Measurements from ENCODE around the gene LRRC45. TPM values are rescaled to one million over a fixed set of nuclear protein-coding genes. Genes with fewer than 3 reads are reported as not detected.
"Not testable (repeated sequence)": the region's sequence is repeated elsewhere in the genome, so short reads cannot be mapped to it uniquely, and the experiment has no call there.

The LRRC45 gene
- total RNA-seq: 8.5 TPM

DNA sequence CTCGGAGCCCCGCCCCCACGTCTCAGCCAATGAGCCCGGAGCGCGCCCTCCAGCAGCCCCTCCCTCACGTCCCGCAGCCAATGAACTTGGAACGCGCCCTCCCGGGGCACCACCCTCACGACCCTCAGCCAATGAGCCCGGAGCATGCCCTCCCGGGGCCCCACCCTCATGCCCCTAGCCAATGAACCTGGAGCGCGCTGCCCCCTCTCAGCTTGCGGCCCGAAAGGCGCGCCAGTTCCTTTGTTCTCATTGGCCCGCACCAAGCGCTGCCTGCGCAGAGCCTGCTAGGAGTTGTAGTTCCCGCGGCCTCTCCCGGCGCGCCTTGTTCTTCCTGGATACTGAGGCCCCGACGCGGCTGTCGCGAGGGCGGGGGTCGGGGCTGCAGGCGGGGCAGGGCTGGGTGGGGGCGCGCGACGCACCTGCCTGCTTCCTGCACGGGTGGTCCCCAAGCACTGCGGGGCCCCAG is at the start of gene LRRC45:
TSS of gene LRRC45 (plus strand) at position 325 of the 466 bp plus-strand sequence. CDS start 339 bp downstream, outside the sequence.
- DNase-seq: peak; percentile 100

DNA sequence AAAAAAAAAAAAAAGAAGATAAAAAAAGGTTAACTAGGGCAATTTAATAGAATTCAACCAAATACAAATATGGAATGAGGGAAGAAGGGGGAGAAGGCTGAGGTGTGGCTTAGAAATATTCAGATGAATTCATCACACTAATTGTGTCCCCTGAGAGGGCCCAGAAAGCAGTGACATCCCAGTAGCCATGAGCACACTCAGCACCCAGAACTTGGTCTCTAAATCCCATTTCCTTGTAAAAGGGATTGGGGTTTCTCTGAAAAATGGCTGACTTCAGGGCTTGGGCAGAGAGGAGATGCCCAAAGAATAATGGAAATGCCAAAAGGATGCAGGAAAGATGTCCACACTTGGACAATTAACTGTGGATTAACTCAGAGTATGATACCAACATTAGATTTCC is 49.7 kb upstream of the LRRC45 start:
- DNase-seq: no peak

DNA sequence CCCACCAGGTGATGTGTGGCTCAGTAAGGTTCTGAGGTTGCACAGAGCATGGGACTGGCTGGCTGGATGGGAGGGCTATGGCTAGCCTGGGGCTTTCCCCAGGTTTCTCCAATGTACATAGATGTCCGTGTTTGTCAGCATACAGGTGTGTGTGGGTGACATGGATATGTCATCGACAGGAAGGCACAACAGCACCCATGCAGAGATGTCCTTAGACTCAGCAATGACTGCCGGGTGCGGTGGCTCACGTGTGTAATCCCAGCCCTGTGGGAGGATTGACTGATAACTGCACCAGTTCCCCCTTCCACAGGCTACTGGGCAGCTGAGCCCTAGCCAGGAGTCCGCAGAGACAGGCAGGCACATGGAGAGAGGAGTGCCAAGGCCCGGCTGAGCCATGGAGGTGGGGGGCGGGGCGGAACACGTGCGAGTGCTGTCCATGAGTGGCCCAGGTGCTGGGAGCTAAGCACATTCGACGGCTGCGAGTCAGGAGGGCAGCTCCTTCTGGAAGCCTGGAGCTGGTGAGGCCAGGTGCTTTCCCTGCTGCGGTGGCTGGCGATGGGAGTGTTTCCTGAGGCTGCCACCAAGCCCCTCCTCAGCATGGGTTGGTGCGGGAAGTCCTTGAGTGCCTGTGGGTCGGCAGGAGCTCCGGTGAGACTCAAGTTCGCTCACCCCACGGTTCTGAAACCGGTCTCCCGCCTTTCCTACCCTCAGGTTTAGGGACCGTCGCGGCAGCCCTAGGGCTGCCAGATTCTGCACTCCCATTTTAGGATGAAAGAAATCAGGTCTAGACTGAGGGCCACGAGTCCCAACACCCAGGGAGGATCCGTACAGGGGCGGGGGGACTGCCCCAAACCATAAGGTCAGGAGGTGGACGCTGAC is 46.5 kb upstream of the LRRC45 start:
- peak; percentile 23 for DNase-seq

DNA sequence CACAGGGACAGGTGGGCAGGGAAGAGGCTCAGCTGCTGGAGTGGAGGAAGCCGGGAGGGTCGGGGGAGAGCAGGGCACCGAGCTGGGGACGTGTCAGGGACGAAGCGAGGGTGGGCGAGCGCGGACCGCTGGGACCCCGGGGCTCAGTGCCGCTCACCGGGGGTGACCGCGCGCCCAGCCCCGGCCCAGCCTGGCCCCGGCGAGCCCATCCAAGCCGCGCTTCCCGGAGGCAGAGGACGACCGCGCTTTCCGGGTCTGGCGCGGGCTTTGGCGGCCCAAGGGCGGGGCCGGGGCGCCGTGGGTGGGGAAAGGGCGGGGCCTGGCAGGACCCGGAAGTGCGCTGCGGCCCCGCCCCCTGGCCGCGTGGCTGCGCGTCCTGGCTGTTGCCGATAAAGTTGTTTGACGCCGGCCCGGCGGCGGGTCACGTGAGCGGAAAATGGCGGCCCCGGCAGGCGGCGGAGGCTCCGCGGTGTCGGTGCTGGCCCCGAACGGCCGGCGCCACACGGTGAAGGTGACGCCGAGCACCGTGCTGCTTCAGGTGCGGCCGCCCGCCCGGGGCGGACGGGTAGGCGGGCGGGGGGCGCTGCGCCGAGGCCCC is 45.8 kb upstream of the LRRC45 start, which contains the start of gene ASPSCR1:
TSS of gene ASPSCR1 (plus strand) at position 419 of the 598 bp plus-strand sequence. CDS start at position 437, 18 bp downstream.
- peak; percentile 96 for DNase-seq

DNA sequence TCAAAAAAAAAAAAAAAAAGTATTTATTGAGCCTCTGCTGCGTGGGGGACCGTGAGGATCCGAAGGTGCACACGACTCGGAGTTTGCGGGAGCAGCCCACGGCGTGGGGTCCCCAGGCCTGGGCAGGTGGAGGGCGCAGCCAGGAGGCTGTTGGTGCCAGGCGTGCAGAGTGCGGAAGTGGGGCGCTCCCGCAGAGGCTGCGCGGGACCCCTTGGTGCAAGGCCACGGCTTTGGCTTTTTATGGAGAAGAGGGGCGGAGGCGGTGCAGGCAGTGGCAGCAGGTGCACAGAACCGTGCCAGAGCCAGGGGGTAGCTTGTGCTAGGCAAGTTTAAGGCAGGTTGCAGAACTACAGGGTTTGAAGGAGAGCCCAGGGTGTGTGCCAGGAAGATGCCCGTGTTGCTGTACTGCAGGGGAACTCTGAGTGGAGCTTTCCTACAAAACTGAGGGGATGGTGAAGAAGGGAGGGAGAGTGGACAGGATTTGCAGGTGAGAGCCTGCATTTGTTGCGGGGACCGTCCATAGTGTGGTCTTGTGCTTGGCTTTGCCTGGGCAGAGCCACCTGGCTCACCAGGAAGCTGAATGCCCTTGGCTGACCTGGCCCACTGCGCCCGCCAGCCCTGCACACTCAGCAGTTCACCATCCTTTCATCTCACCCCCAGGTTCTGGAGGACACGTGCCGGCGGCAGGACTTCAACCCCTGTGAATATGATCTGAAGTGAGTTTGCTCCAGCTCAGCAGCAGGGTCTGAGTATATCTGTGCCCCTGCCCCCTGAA is 44.4 kb upstream of the LRRC45 start:
- DNase-seq: no peak

DNA sequence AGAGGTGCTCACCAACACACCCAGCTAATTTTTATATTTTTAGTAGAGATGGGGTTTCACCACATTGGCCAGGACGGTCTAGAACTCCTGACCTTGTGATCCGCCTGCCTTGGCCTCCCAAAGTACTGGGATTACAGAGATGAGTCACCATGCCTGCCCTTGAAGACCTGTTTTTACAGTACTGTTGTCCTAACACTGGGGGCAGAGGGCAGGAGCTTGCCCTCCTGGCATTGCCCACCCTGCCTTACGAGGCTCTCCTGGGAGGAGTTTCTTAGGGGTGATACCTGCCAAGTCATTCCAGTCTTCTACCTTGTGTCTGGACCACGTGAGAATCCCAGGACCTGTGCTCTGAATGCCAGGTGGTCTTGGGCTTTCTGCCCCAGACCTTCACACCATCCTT is 43.0 kb upstream of the LRRC45 start:
- DNase-seq: no peak

DNA sequence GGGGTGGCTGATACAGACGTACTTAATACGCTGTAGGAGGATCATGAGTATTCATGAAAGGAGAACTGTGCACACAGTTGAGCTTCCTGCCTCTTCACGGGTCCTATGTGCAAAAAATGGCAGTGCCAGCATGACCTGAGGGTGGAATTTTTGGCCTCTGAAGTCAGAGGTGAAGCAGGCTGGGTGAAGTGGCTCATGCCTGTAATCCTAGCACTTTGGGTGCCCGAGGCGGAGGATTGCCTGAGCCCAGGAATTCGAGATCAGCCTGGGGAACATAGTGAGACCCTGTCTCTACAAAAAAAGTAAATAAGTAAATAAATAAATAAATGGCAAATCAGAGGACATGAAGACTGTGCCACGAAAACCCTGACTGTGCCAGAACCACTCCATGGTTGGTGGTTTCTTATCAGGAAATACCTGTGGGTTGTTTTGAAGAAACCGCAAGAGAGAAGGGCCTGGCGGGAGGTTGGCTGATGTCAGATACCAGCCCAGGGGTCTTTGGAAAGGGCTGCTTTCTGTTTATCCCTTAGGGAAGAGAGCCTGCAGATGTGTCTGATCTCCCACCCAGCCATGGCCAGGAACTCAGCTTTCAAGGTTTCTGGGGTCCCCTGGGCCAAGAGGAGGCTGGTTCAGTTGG is 42.3 kb upstream of the LRRC45 start:
- DNase-seq: no peak

DNA sequence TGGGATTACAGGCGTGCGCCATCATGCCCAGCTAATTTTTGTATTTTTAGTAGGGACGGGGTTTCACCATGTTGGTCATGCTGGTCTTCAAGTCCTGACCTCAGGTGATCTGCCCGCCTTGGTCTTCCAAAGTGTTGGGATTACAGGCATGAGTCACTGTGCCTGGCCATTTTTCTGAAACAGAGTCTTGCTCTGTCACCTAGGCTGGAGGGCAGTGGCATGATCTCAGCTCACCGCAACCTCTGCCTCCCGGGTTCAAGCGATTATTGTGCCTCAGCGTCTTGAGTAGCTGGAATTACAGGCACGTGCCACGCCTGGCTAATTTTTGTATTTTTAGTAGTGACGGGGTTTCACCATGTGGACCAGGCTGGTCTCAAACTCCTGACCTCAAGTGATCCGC is 41.6 kb upstream of the LRRC45 start:
- DNase-seq: not testable (repeated sequence)

DNA sequence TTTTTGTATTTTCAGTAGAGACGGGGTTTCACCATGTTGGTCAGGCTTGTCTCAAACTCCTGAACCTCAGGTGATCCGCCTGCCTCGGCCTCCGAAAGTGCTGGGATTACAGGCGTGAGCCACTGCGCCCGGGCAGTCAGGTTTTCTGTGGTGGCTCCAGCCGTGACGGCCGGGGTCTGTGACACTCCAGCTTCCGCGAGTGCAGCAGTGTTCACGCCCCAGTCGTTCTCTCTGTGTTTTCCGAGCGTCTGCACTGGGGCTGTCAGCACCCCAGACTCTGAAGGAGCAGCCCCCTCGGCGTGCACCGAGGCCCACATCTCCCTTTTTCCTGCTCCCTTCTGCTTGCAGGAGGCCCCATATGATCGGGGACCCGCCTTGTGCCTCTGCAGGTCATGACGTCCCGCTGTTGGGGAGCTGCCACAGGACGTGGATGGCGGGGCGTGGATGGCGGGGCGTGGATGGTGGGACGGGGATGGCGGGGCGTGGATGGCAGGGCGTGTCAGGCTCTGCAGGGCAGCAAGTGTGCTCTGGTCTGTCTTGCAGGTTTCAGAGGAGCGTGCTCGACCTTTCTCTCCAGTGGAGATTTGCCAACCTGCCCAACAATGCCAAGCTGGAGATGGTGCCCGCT is 40.0 kb upstream of the LRRC45 start:
- no peak for DNase-seq

DNA sequence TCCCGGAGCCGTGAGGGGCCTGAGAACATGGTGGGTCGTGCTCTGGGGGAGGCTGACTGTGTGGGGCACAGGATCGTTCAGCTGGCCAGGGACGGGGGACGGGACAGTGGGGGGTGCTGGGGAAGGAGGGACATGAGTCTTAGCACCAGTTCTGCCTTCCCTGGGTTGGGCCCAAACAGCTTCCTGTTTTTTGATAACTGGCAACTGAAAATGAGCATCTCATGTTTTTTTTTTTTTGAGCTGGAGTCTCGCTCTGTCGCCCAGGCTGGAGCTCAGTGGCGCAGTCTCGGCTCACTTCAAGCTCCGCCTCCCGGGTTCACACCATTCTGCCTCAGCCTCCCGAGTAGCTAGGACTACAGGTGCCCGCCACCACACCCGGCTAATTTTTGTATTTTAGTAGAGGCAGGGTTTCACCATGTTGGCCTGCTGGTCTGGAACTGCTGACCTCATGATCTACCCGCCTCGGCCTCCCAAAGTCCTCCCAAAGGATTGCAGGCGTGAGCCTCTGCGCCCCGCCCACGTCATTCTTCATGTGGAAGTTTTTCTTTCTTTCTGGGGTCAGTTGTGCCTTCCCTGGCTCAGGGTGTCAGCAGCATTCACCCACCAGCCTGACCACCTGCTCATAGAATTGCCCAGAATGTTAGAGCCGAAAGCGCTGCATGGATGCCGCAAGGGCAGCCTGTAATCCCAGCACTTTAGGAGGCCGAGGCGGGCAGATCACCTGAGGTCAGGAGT is 39.3 kb upstream of the LRRC45 start:
- DNase-seq: no peak

DNA sequence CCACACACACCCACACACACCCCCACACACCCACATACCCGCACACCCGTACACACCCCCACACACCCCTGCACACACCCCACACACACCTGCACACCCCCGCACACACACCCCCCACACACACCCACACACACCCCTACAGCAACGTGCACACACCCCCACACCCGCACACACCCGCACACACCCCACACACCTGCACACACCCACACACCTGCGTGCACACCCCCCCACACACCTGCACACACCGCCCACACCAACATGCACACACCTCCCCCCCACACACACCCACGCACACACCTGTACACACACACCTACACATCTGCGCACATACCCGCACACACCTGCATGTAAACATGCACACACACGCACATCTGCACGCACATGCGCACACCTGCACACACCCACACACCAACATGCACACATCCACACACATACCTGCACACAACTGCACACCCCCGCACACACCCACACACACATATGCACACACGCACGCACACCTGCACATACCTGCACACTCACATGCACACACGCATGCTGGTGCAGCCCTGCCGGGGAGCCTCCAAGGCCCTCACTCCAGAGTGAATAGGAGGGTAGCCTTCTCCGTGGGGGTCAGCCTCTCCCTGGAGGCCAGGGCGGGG is 38.2 kb upstream of the LRRC45 start:
- no peak for DNase-seq

DNA sequence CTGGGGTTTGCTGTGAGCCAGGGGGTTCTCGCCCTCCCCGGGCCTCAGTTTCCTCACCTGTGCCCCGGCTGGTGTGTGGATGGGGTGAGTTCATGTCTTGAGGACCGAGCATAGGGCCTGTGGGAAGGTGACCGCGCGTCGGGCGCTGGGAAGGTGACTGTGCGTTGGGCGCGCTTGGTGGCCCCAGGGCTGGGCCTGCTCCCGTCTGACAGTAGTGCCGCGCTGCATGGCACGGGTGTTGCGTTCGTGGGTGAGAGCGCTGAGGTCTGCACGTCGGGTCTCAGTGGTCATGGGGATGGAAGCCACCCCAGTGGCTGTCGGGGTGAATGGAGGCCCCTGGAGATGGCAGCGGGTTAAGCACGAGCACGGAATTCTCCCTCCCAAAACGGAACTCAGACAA is 36.5 kb upstream of the LRRC45 start:
- no peak for DNase-seq

DNA sequence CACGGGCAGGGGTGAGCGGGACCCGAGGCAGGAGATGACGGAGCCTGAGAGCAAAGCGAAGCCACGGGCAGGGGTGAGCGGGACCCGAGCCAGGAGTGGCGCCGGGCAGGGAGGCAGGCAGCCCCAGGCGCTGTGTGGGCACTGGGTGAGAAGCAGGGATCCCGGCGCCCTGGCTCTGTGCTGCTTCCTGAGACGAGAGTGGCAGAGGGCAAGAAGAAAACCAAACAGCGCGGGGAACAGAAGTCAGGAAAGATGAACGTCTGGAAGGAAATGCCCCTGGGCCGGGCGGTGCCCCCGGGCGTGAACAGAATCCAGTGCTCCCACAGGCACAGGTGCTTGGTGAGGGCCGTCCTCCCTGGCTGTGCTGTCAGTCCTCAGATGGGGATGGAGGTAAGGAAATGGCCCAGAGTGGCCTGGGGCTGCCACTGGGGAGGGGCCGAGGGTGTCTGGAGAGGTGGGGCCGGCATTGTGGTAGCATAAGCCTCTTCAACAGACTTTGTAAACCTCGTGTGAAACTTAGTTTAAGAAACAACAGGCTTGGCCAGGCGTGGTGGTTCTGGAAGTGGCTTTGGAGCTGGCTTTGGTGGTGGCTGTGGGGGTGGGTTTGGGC is 35.8 kb upstream of the LRRC45 start:
- DNase-seq: no peak

DNA sequence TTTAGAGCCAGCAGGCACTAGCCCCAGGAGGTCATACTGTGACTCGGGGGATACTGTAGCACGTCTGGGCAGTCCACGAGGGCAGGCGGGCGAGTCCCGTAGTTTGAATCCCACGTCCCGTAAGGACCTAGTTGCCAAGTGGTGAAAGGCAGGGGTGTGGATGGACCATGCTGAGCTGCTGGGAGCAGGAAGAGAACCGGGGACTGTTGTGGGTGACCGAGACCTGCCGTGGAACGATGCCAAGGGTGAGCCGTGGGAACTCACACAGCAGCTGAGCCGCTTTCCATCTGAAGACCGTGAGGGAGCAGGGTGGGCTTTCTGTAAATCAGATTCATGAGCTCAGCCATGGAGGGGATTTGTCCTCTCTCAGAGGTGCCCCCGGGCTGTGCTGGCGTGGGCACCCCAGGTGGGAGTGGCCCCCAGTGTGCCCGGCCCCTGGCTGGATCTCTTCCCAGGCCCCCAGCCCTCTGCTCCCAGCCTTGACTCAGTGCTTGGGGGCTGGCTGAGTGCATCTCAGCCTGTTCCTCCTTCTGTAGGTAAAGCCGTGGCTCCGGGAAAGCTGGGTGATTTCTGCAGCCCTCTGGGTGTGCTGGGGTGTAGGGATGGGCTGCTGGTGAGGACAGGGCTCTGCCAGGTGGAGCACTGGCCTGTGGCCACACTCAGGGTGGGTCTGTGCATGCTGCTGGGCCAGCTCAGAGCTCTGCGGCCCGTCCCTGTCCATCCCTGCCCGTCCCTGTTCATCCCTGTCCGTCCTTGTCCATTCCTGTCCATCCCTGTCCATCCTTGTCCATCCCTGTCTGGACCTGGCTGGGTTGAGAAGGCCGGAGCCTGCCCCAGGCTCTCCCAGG is 32.0 kb upstream of the LRRC45 start:
- no peak for DNase-seq

DNA sequence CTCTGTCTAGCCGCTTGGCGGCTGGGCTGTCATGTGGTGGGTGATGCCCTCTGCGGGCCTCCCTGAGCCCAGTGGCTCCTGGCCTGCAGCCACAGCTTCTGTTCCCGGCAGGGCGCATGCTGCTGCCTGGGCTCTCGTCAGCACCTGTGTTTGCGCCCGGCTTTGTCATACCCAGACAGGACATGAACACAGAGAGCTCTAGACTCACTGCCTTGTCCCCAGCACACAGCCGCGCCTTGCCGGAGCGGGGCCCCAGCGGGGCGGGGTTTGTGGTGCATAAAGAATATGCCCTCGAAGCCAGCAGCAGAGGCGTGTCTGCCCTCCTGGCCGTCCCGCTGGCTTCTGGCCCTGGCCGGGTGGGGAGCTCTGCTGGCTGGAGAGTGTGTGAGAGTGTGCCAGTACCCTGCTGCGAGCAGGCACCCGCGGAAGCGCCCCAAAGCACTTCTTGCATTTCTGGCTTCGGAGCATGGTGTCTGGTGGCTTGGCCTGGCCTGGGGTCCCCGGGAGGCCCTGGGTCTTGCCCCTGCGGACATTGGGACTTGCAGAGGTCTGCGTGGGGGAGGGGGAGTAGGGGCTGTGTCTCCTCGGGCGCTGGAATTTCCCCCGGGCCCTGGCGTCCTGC is 31.3 kb upstream of the LRRC45 start:
- peak; percentile 92 for DNase-seq

DNA sequence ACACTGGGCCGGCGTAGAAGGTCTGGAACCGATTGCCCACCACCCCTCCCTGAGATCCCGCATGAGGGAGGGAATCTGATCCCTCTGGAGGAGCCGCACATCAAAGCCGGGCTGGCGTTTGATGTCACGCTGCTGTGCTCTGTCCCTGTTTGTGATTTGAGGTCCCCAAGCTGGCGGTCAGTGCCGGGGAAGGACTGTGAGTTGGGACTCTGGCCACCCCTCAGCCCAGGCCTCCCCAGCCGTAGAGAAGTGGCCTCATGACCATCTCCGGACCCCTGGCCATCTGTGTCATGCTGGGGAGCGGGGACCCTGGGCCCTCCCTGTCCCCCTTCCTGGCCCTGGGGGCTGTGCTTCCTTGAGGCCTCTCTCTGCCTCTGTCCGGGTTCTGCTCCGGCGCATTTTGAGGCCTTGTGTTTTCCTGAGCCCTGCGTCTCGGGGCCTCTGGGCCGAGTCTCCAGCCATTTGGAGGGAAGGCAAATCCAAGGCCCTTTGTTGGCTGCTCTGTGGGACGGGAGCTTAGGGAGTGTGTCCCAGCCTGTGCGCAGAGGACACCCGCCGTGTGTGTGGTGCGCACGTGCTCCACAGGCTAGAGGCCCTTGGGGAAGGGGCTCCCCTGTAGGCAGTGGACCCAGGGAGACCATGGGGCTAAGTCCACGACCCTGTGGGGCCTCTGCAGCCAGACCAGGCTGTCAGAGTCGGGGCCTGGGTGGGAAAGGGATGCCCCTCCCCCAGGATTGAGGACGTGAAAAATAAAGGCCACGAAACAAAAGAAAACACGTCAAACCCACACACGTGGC is 30.6 kb upstream of the LRRC45 start:
- DNase-seq: peak; percentile 56

DNA sequence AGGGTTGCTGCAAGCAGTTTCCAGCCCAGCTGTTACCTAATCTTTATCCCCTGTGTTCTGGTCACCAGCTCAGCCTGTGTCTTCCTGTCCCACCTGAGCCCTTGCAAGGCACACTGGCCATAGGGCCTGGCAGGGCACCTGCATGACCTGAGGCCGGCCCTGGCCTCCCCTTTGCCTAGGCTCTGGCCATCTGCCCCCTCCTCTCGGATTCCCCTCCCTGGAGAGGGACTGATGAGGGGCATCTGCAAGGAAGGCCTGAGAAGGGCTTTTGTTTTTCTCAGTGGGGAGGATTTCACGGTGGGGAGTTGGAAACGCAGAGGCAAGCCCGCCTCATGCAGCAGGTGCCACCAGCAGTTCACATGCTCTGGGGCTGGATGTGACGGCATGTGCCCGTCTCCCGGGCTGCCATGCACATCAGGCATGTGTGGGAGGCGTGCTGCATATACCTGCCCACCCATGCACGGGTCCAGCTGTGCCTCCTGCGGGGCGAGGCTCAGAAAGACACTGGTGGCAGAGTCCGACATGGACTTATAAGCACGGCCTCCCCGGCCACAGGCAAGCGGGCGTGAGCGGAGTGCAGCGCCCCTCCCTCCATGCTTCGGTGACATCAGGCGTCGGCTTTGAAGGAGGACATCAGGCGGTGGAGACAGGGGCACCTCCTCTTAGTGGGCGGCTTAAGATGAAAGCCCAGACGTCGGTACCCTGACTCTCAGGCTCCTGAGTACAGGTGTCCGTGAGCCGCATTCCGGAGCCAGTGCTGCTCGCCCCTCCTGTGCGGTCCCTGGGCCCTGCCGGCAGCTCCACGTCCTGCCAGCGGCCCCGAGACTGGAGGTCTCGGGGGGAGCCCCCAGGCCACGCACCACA is 29.1 kb upstream of the LRRC45 start:
- peak; percentile 27 for DNase-seq

All from tongue (tissue), 2 donors.